ENCODE results near the gene HARBI1.

The HARBI1 gene

DNA sequence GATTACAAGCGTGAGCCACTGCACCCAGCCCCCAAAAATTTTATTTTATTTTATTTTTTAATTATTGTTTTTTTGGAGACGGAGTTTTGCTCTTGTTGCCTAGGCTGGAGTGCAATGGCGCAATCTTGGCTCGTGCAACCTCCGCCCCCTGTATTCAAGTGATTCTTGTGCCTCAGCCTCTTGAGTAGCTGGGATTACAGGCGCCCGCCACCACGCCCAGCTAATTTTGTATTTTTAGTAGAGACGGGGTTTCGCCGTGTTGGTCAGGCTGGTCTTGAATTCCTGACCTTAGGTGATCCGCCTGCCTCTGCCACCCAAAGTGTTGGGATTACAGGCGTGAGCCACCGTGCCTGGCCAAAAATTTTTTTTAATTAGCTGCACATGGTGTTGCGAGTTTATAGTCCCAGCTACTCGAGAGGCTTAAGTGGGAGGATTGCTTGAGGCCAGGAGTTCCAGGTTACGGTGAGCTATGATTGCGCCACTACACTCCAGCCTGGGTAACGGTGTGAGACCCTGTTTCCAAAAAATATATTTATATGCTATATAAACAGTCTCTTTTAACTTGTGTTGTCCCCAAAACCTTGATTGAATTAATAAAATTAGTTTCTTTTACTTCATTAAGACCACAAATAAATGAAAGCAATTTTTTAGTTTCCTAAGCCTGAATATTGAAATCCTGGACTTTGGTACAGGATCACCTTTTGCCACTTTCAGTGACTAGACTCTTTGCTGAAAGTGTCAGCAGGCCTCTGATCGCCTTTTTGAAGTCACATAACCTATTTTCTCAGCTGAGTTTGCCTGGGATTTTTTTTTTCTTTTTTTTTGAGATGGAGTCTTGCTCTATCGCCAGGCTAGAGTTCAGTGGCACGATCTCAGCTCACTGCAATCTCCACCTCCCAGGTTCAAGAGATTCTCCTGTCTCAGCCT, 16.5 kb upstream of the HARBI1 start:
- DNase-seq: no peak

DNA sequence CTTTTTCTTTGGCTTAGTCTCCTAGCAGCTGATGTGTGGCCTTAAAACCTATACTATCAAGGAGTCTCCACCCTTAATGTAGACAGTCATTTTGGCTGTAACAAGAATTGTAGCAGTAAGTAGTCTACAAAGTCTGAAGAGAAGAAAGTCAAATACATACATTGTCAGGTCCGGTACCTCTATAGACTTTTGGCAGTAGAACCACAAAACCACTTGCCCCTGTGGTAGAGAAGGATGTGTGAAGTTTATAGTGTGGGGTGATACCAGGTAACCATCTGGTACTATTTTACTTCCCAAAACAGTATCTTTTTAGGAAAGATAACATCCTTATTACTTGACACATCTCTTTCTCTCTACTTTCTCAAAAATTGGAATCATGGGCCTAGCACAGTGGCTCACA, 15.5 kb upstream of the HARBI1 start:
- no peak for DNase-seq

DNA sequence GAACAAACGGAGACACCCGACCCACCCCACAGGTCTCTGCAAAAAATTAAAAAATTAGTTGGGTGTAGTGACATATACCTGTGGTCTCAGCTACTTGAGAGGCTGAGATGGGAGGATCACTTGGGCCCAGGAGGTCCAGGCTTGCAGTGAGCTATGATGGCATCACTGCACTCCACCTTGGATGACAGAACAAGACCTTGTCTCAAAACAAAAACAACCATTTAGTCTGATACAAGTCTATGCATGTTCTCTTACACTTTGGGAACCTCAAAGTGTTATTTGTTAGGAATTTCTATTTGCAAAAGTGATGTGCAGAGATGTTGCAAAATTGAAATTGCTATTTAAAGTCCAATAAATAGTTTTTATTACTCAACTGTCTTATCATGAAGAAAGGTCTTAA, 14.6 kb upstream of the HARBI1 start:
- no peak for DNase-seq

DNA sequence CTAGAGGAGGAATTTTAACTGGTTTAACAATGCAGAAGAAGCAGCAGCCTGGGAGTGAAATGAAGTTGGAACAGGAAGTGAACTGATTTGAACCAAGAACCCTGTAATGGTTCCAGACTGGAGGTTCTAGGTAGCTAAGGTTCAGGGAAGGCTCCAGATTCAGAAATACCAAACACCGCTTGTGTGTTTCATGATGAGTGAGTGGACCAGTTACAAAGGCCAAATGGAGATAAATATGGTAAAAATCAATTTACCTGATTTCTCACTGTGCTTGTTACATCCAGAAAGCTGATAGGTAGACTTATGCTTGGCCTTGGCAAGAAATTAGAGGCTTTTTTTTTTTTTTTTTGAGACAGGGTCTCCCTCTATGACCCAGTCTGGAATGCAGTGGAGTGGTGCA, 13.2 kb upstream of the HARBI1 start:
- no peak for DNase-seq

DNA sequence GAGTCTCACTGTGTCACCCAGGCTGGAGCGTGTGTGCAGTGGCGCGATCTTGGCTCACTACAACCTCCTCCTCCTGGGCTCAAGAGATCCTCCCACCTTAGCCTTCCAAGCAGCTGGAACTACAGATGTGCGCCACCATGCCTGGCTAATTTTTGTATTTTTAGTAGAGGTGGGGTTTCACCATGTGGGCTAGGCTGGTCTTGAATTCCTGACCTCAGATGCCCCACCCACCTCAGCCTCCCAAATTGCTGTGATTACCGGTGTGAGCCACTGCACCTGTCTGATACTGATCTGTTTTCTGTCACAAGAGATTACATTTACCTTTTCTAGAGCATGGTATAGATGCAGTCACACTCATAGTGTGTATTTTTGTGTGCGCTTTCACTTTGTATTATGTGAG, 11.9 kb upstream of the HARBI1 start:
- DNase-seq: no peak

DNA sequence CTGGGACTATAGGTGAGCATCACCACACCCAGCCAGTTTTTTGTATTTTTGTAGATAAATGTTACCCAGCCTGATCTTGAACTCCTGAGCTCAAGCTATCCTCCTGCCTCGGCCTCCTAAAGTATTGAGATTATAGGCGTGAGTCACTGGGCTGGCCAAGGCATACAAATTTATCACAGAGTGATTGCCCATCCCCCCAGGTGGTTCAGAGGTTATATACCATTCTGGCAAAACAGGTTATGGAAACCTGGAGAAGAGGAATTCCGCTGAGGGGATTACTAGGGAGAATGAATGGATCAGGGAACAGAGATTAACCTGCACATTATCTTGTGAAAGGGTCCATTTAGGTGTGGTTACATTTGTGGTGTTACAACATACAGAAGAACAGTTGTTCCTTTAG, 8.4 kb upstream of the HARBI1 start:
- DNase-seq: no peak

DNA sequence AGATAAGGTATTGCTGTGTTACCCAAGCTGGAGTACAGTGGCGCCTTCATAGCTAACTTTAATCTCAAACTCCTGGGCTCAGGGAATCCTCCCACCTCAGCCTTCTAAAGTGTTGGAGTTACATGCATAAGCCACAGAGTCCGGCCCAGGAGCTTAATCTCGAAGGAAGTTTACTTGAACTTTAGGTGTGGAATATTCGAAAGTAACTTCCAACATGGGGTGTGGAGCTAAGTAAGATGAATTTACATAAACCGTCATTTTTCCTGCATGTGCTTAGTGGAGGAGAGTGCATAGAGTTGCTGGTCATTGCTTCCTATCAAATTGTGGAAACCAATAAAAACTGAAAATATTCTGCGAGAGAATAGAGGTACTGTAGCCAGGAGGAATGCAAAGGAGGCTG, 1.8 kb upstream of the HARBI1 start:
- DNase-seq: no peak

DNA sequence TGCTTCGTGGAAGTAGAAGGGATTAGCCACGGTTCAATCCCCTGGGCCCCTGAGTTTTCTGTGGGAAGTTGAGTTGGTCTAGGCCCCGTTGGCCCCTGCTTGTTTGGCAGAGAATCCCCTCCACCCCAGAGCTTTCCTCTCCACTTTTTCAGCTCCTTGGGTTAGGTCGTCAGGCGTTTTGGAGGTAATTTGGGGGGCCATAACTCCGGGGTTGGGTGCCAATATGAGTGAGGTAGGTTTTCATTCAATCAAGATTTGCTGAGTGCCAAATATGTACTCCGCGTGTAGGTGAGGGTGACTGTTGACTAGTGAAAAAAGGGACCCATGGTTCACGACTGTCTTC, 916 bp upstream of the HARBI1 start:
- no peak for DNase-seq

DNA sequence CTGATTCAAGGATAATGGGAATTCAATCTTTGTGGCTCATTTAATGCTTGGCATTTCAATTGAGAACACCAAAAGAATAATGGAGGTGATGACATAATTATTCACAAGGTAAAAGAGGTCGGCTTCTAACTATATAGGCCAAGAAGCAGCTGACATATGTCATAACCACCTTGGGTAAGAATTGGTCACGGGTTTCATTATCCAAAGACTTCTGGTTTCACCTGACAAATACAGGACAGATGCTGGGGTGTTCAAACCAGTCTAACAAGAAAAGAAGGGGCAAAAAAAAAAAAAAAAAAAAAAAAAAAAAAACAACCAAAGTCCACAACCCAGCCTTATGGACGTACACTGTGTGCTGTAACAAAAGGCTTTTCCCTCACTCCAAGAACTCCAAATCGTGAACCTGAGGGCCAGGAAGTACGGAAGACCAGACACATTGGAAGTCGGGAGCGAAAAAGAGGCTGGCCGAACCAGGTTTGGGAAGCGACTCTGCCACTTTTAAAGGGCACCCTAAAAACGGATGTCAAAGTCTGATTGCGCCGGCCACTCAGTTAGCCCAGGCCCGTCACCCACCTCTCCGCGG, 385 bp downstream of the HARBI1 start:
- no peak for DNase-seq

DNA sequence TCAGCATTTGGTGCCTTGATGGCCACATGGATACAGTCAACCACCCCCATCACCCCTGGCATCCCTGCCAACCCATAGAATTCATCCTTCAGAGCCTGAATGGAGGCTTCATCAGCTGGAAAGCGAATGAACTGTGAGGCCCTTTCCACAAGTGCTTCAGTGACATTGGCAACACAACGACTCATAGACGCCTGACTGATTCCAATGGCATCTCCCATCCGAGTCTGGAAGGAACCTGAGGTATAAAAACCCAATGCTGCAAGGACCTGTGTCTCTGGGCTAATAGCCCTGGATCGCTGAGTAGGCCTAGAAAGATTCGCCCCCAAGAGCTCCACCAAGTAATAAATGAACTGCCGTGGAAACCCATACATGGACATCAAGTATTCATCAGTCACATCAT, 1.3 kb downstream of the HARBI1 start:
- no peak for DNase-seq

DNA sequence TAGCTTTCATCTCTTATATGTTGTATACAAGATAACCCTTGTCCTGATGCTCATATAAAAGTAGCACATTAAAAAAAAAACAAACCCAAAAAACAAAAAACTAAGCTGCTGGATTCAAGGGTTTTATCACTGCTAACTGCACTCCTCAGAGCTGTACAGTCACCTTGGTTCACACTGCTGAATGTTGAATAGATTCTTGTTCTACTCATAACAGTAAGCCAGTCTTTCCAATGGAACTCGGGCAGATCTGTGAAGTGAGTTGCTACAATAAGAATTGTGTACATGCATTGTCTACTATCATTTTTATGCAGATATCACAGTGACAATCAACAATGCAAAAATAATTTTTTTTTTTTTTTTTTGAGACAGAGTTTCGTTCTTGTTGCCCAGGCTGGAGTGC, 4.7 kb downstream of the HARBI1 start:
- no peak for DNase-seq

DNA sequence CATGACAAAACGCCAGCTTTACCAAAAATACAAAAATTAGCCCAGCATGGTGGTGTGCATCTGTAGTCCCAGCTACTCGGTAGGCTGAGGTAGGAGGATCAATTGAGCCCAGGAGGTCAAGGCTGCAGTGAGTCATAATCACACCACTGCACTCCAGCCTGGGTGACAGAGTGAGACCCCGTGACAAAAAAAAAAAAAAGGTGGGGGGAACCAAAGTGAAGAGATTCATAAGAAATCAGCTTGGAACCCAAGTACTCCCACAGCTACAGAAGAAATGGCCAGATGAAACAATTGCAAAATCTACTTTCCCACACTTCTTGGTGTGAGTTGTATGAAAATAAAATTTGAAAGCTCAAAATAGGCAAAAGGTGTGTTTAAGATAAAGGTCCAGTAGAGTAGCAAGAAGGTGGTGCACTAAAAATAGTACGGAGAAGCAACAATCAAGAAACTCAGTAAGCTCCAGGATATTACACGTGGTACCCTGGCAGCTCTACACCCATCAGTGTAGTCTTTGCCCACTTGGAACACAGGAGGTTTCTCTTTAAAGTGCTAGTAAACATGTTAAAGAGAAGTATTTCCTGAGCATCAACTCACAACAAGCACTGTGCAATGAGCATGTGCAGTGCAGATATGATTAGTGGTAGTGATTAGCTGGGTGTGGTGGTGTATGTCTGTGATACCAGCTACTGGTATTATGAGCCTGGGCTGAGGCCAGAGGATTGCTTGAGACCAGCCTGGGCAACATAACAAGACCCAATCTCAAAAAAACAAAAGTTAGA, 5.3 kb downstream of the HARBI1 start:
- DNase-seq: no peak

DNA sequence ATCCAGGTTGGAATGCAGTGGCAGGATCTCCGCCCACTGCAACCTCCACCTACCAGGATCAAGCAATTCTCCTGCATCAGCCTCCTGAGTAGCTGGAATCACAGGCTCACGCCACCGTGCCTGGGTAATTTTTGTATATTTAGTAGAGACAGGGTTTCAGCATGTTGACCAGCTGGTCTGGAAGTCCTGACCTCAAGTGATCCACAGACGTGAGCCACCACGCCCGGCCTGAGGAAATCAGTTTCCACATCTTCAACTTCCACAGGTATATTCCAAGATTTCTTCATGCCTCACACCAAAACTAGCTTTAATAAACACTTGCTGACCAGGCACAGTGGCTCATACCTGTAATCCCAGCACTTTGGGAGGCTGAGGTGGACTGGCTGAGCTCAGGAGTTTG, 7.6 kb downstream of the HARBI1 start:
- DNase-seq: no peak

DNA sequence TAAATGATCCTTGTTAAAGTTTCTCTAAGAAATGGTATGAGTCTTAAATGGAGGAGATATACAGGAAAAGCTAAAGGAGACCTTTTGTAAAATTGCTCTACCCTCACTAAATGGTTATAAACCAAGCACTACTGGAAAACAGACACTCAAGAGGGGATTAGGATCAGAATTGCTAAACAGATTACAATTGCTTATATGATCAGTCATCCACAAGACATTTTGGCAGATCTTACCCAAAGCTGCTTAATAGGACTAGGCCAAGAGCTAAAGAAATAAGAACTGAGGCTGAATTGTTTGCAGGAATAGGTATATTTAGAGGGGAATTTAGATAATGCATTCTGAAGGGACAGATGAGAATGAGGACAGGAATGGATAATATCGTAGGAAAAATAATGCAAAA, 9.5 kb downstream of the HARBI1 start:
- DNase-seq: no peak

DNA sequence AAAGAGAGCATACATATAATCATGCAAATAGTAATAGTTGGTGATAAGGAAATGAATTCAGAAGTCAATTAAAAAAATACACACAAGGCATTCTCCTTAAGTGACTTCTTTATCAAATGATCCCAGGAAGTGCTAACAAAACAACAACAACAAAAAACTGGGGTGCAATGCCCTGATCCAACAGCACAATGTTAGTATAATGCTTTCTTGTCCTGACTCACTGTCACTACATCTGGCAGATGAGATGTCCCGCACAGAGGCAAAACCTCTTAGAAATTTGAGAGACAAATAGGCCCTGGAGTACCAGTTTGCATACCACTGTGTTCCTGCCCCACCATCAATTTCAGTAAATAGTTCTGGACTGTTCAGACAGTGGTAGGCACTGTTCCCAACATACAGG, 12.2 kb downstream of the HARBI1 start:
- no peak for DNase-seq

DNA sequence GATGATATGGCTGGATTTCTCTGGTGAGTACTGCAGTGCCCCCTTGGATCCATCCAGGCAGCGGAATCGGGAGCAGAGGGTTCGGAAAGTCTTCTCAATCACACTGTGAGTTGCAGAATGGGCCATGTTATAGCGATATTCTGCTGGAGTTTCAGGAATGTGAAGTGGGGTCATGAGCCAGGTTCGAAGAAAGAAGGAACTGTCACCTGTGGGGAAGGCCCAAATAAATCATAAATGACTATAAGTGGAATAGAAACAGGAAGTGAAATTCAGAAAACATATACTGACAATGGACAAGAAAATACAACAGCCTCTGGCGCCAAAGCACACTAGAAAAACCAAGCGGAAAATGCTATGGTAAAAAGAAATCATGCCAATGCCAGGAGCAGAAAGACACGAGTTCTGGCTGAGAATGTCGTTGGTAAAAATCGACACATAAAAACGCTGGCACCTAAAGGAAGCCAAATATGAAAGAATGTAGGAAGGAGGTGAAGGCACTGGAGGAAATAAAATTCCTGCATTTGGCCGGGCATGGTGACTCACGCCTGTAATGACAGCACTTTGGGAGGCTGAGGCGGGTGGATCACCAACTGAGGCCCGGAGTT, 13.2 kb downstream of the HARBI1 start:
- DNase-seq: no peak

DNA sequence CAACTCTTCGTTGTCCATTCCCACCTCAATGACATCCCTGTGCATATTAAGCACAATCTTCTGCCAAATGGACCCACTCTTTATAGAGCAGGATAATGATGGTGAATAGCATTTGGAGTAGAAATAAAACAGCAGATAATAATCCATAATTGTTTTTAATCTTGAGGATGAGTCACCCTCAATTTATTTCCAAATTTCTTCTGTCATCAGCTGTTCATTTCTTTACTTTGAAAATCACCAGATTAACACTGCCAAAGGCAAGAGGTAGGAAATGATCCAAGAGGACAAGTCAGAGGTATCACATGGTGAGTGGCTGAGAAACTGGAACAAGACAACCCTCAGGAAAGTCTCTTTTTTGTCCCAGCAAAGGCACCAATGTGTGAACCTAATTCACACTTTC, 15.9 kb downstream of the HARBI1 start:
- DNase-seq: no peak

DNA sequence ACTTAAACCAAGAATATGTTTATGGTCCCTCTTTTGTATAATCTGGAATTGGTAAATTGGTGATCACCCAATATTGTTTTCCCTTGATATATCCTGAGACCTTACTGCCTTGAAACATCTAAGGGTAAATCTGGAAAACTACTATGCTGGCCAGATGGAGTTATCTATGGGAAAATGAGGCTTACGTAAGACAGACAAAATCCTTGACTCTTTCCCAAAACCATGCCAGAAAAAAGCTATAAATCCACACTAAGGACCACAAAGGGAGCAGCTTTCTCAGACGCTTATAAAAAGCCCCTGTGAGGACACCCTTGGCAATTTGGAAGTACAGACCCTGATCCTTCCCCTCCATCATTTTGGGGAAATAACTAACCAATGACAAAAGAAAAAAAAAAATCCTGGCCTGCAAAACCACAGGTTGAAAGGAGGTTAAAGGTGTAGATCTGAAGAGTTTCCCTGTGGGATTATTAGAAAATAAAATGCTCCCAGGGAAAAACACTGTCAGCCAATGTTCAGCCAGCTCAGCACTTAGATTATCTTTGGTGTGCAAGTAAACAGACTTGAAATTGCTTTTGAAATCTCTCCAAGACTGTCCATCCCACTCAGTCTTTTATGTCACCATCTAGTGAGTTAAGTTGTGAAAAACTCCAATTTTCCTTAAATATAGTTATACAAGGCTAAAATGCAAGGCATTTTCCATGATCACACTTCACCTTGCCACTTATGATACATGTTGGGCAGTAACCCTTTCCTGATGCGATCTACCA, 16.6 kb downstream of the HARBI1 start:
- DNase-seq: no peak

DNA sequence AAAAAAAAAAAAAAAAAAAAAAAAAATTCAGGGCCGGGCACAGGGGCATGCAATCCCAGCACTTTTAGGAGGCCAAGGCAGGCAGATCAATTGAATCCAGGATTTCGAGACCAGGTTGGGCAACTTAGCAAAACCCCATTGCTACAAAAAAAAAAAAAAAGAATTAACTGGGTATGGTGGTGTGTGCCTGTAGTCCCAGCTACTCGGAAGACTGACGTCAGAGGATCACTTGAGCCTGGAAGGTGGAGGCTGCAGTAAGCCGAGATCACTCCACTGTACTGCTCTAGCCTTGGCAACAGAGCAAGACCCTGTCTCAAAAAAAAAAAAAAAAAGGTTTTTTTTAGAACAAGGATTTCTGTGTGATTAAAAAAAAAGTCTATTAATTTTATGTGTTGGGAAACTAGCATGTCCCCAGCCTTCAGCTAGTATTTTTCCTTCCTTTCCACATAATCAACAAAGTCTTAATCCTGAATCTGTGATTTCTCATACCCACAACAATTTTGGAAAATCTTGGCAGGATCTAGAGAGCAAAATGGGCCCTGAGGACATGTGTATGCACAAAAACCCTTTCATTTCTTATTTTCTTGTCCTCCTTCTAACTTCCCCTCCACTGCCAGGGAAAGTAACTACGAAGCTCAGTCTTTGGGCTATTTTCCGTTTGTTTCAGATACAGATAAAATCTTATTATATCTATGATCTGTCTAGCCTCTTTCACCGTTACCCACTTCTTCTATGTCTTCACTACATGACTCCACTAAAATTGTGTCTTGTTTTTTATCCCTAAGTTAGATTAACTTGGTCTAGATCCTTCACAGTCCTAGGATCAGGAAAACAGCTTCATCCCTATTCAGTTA, 17.5 kb downstream of the HARBI1 start:
- no peak for DNase-seq

DNA sequence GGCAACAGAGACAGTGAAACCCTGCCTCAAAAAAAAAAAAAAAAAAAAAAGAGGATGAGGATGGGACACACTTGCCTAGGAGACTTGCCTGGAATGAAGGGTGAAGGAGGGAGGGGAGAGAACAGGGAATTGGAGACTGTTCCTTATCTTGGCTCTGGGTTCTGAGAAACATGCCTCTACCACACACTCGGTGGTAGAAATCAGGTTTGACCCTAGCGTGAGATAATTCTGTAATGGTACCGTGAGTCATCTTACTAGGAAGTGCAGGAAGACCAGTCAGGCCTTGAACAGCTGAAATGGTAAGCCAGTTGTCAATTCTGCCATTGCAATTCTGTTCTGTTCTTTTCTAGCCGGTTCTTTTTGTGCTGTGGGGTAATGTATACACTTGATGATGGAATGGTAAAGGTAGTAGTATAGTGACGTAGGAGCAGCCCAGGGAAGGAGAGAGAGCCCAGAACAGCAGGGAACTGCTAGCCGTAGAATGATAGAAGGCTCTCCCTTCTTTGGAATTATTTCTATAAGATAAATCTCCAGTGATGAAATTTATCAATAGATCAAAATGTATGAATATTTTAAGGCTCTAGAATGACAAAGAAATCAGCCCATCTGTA, 19.3 kb downstream of the HARBI1 start:
- no peak for DNase-seq

DNA sequence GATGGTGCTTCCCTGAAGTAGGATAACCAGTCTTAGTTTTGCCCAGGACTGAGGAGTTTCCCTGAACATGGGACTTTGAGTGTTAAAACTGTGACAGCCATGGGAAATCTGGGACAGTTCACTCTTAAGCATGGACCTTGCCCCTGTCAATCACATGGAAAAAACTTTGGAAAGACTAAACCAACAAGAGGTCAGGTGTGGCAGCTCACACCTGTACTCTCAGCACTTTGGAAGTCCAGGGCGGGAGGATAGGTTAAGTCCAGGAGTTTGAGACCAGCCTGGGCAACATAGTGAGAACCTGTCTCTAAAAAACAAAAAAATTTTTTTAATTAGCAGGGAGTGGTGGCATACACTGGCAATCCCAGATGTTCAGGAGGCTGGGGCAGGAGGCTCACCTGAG, 19.9 kb downstream of the HARBI1 start:
- DNase-seq: no peak
